GM13976 (cell line): ENCODE data around the gene EFNB2.

ENCODE experiments used
- DNase-seq: peaks from one replicate; pipeline ENCODE4 v3.0.0; 2012; ENCODE audit warnings: low spot score
- in situ Hi-C: fragments of 300-500 bp; cut with MboI; formaldehyde crosslinking; loops from one replicate; pipeline ENCODE4 v1.12.0; 2022; ENCODE audit warnings: low sequenced_read_pairs, mixed read lengths, inconsistent platforms; ENCODE audit not compliant: unreplicated experiment
- TF ChIP-seq, protein P1 (sequence below): IDR thresholded peaks from 2 replicates; pipeline ENCODE4 v1.5.1; 2012; ENCODE audit warnings: borderline replicate concordance, mild to moderate bottlenecking; ENCODE audit not compliant: insufficient read depth; ENCODE audit errors: extremely low read depth, missing control alignments, control extremely low read depth

Gene EFNB2

GRCh38 chr13:106488686-106489085 lies 46.8 kb downstream of the EFNB2 start:
- TF ChIP-seq, protein P1, sequence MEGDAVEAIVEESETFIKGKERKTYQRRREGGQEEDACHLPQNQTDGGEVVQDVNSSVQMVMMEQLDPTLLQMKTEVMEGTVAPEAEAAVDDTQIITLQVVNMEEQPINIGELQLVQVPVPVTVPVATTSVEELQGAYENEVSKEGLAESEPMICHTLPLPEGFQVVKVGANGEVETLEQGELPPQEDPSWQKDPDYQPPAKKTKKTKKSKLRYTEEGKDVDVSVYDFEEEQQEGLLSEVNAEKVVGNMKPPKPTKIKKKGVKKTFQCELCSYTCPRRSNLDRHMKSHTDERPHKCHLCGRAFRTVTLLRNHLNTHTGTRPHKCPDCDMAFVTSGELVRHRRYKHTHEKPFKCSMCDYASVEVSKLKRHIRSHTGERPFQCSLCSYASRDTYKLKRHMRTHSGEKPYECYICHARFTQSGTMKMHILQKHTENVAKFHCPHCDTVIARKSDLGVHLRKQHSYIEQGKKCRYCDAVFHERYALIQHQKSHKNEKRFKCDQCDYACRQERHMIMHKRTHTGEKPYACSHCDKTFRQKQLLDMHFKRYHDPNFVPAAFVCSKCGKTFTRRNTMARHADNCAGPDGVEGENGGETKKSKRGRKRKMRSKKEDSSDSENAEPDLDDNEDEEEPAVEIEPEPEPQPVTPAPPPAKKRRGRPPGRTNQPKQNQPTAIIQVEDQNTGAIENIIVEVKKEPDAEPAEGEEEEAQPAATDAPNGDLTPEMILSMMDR: no peak
- in situ Hi-C loops: no loop called here
- no peak for DNase-seq

GRCh38 chr13:106488076-106488475 lies 47.4 kb downstream of the EFNB2 start:
- in situ Hi-C loops: no loop called here
- no peak for DNase-seq
- TF ChIP-seq, protein P1: no peak

- in situ Hi-C loops: no loop called here
Observed at GRCh38 chr13:106487129-106487528, 48.3 kb downstream of the EFNB2 start.

GRCh38 chr13:106486287-106486686 lies 49.2 kb downstream of the EFNB2 start:
- no peak for DNase-seq
- in situ Hi-C loops: no loop called here
- TF ChIP-seq, protein P1: no peak

More at GRCh38 chr13:106487129-106487528, 48.3 kb downstream of the EFNB2 start:
- no peak for DNase-seq
- TF ChIP-seq, protein P1: no peak

GRCh38 chr13:106484537-106485193 lies 50.8 kb downstream of the EFNB2 start:
- in situ Hi-C loops: no loop called here
- TF ChIP-seq, protein P1: no peak
- no peak for DNase-seq

- in situ Hi-C loops: no loop called here
- TF ChIP-seq, protein P1: no peak
- no peak for DNase-seq
Observed at GRCh38 chr13:106484084-106484483, 51.4 kb downstream of the EFNB2 start.
